CD4-positive, alpha-beta T cell treated with Interleukin-4 for 1 hour (primary cell): Measurements from ENCODE around the gene CPVL.

Experiments
- DNase-seq, 2 donors: peaks; one replicate each; pipeline ENCODE4 v3.0.0-alpha.2; 2020 to 2022

The CPVL gene

DNA sequence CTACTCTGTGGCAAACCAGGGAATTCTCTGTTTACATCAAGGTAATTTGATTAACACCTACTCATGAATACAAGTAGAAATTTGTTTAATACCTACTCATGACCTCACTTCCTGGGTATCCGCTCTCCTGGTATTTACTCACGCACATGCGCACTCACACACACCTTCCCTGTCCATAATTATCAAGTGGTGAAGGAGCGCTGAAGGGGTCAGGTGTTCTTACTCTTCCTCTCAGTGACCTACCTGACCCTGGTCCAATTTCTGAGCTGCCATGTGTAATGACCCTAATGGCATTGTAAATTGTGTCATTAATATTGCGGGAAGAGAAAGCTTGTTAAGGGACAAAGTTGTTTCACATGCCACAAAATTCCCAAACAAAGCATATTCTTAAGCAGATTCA is 146.9 kb downstream of the CPVL start:
- no peak for DNase-seq

DNA sequence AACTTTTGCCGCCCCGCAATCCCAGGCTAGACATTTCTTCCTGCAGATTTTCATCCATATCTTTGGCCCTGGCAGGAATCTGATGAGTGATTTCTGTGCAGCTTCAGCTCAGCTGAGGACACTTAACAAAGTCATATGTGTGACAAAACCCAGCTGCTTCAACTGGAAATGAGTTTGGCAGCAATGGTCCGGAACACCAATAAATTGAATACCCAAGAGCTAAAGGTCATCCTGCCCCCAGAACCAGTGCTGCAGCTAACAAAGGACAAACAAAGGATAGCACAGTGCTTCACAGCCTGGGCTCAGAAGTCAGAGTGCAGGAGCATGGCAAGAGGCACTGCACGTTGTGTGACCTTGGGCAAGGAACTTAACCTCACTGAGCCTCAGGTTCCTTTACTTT is 148.2 kb downstream of the CPVL start:
- no peak for DNase-seq

DNA sequence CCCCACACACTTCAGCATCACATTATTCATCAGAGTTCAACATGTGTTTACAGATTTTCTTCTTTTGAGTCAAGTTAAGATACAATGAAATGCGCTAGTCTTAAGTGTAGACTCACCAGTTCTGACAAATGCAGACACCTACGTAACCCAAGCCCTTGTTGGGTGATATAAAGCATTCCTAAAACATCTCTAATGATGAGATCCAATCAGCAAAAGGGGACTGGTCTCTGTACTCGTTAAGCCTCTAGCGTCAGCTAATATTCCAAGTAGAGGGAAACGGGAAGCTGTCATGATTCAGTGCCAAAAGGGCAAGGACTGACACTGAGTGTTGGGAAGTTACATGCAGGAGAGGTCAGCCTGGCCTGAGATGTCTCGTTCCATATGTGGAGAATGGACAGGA is 149.5 kb downstream of the CPVL start:
- DNase-seq: no peak

DNA sequence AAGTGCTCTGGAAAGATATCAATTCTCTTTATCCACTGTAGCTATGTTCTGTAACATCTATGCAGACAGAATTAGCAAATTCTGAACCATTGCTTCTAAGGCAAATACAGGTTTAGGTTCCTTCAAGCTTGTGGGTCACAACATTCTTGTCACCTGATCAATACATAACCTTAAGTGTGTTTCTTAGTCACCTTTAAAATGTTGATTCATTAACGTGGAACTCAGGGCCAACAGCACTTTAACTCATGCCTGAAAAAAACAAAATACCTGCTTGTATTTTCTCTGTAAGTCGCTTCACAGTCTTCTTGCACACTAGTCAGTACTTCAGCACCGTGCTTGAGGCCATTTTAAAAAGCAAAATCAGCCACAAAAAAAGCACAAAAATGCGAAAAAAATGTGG is 153.0 kb downstream of the CPVL start:
- no peak for DNase-seq

DNA sequence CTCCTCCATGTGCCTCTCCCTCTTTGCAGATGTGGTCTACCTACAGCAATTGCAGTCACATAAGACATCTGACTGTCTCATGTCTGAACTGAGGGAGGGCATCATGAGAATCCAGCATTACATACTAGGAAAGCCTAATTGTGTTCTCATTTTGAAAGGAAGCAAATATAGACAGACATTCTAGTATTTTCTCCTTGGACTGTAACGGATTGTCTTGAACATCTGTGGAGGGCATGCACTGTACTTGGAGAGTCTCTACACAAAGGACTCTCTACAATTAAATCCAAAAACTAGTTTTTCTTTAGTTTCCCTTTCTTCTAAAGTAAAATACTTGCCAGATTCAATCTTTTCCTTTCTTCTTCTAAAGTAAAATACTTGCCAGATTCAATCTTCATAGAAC is 153.5 kb downstream of the CPVL start:
- DNase-seq: no peak

DNA sequence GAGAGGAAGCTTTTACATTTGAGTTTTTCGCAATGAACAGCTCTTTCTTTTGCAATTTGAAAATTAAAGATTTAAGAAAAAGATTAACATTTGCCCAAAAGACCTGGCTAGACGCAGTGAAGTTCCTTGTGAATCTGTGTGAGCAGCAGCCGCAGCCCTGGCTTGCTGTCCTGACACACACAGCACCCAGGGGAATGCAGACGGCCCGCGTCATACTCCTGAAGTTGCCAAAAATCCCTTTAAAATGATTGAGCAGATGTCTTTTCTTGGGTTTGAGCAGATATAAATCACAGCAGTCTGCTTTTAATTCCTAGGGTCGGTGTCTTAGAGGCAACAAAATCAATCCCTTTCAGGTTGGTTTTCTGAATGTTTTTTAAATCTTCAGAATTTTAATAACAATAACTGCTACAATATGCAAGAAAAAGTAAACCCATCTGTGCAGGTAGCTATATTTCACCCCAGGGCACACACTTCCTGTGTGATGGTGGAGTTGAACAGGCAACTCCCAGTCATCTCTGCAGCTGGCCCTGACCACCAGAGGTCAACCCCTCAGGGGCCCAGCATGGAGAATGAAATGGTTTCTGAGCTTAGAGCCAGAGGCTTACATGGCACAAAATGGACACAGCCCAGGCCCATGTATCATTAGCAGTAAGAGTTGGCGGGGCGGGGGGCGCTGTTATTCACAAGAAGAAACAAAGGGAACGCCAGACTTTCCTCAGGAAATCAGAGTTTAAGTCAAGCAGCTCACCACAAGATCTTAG is 156.0 kb downstream of the CPVL start:
- no peak for DNase-seq

DNA sequence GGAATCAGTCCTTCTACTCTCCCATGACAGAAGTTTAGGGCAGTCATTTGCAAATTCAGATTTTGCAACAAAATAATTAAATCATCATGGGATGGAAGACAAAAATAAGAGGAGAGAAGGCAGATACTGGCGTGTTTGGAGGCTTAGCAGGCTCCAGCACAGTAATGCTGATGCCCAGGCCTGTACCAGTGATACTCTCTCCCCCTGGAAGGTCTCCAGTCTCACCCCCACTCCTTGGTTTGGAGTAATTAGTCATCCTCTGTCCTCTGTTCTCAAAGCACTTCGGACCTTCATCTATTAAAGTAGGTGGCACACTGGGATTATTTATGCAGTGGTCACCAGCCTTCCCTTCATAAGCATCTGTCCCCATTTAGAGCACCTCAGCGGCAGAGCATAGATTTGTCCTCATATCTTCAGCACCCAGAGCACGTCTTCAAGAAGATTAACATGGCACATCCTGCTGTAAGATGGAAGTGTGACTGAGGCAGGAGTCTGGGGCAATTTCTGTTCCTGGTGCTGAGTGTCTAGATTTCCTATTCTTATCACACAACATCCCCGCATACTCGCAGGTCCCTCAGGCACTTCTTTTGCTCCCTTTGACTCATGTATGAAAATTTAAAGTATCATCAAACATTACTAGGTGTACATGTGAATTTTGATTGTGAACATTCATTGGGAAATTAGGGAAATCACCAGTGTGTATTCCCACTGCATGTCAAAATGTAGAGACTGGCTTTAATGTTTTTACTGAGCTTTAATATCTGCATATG is 156.9 kb downstream of the CPVL start:
- DNase-seq: no peak

DNA sequence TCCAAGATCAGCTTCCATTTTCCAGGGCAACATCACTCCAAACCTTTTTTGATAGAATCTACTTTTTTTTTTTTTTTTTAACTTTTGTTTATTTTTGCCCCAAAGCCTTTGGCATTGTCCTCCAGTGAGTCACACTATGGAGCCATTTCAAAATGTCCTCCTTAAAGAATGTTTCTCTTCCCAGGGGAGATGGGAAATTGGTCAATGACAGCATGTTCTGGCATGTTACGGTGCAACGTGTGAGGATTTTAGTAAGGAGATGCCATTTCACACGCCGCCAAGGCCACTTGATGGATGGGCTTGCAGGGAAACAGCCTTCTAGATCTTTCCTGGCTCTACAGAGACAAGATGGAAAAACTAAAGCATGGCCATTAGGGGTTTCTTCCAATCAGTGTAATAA is 157.5 kb downstream of the CPVL start:
- no peak for DNase-seq

DNA sequence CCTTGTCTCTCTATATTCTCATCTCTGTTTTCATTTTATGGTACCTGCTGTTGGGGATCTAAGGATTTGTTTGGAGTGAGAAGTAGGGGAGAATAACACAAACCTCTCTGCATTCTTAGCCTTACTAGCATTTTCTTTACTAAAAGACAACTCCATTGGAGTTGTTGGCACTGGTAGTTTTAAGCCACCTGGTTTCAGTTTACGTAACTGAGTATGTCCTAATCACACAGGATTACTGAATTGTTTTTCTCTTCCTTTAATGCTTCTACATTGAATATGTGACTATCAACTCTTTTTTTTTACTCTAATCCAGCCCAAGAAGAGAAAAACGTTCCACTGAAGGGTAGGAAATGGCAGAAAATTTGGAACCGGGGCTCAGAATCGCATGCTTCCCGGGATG is 158.2 kb downstream of the CPVL start:
- DNase-seq: no peak

DNA sequence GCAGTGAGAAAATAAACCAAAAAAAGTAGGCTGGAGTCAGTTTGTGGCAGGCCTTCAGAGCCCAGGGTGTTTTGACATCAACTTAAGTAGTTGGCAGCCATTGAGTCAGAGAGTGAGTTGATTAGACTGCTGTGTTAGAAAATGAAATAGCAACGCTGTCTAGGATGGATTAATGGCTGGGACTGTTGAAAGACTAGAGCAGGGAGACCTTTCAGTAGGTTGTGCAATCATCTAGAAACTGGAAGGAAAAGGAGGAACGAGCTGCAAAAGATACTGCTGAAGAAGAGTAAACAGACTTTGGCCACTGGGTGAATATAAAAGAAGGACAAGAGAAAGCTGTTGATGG is 159.6 kb downstream of the CPVL start:
- DNase-seq: no peak

DNA sequence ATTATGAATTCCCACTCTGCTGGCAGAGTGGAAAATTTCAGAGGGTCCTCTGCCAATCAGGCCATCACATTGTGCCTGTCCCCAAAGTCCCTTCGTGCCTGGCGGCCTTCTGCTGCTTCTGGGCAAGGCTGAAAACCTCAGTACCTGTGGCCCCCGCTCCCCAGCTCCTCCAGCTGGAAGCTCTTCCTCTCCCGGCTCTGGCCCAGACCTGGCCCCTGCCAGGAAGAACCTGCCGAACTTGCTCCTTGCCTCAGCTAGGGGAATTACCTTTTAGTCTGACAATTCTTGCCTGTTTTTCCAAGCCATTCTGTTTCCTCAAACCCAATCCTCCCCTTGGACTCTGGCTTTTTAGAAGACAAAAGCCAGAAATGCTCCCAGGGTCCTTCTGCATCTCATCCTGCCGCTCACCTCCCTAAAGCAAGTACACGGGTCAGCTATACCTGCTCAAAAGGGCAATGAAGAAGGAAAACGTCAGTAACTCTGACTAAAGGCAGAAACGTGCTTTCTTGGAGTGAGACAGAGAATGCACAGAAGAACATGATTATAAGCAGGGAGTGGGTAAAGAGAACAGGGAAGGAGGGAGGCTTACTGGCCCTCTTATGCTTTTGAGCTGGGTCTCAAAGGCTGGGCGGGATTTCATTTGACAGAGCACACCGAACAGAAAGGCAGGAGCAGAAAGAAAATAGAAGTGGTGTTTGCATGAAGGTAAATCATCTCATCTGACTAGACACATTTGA is 160.1 kb downstream of the CPVL start:
- DNase-seq: no peak

DNA sequence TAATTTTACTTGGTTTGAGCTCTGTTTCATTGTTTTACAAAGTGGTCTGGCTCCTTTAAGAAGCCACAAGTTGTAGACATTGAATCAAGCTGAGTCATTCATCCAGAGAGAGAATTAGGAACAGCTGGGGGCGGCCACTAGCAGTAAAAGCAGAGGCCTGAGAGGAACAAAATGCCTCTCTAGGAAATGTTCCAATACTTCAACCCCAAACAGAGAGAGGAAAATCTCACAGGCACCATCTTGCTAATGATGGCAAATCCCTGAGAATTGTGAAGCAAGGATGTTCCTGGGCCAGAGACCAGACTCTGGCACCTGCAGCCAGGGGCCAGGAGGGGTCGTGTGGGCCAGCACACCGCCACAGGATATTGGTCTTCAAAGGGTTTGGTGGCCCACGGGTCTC is 161.7 kb downstream of the CPVL start:
- no peak for DNase-seq

DNA sequence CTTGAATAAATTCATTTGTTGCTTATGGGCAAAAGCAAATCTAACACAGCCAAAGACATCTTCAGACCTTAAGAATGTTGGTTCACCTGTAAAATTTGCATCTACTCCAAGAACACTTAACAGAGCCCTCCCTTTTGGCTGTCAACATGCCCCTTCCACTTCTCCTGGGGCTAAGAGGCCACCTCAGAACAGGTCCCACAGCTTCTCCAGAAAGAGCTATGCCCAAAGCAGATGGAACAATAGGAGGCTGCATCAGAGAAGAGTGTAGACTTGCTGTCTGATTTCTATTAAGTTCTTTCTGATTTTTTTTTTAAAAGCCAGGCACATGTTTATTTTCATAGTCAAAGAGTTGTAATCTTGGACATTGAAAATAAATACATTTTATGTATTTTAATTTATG is 162.1 kb downstream of the CPVL start:
- no peak for DNase-seq

DNA sequence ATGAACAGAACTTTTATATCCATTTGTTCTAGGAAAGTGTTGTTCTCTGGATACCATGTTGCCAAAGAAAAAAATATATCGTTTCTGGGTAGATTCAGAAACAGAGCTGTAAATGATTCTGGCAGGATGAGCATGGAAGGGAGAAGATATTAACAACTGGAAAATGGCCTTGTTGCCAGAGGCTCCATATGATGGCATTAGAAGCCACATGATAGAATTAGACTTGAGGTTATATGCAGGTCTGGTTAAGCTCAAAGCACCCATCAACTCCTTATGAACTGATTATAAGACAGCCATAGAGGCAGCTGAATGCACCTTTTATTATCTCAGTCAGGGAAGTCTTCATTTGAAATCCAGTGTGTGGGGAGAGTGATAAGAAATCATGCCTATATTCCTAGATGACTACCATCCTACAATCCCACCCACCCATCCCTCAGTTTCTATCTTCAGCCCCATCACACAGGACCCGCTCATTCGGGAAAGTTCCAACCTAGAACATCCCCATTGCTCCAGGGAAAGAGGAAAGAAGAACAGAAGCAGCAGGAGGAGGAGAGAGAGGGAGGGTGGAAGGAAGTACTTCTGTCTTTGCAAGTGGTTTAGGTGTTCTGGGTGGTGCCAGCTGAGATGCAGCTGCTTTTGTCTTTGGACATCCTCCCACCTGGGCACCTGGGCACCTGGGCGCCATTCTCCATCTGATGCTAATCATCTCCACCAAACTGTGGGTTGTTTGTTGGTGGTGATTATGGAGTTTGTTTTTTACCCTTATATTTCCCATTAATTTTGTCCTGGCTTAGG is 162.7 kb downstream of the CPVL start:
- DNase-seq: no peak

DNA sequence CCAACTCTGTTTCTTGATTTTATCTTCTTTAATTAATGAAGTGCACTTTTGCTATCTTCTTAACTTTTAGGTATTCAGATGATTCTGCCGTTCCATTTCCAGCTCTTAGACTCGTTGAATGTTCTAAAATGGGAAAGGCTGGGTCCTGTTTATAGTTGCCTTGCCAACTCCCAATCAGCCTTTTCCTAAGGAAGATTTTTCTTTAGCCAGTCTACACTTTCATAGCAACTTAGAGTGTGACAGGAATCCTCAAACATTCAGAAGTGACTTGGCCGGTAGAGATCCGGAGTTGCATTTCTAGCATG is 165.2 kb downstream of the CPVL start:
- no peak for DNase-seq

DNA sequence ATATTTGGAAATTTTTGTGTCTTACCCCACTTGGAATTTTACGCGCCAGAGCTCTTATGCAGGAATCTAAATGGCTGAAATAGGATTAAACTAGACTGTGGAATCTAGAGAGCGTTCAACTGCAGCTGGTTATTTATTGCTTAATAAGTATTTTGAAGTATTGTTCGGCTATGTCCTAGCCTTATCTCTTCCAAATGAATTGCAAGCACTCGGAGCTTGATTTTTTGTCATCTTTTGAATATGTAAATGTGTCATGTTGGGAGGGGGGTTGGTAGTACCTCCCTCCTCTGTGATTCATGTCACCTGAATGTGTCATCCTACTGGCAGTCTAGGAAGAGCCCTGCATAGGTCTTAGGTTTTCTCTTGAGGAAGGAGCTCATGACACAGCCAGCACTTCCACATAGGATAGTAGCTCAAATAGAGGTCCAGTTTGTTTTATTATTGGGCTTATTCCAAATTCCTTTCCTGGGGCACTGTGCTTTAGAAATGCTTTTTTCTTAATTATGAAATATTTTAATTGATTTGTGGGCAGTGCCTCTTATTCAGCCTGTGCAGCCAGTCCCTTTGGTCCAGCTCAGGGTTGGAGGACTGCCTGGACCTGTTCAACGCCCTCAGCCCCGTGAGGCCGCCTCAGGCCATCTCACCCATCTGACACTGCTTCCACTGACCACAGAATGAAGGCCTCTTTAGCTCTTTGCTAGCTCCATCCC is 165.7 kb downstream of the CPVL start:
- no peak for DNase-seq

DNA sequence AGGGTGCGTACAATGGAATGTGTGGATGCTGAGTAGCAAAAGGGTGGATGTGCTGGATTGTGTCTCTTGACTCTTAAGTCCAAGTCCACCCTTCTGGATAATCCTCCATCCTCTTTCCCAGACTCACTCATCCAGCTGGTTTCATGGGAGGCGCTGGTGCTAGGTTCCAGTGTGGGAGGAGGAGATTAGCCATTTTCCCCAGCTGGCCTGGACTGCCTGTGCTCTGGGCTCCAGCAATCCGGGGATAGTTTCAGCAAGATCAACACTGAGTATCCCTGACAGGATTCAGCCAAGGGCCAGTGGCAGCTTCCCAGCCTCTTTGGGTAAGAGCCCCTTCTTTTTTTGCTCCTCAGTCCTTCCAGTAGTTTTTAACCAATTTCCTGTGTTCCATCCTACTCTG is 166.6 kb downstream of the CPVL start:
- DNase-seq: no peak

DNA sequence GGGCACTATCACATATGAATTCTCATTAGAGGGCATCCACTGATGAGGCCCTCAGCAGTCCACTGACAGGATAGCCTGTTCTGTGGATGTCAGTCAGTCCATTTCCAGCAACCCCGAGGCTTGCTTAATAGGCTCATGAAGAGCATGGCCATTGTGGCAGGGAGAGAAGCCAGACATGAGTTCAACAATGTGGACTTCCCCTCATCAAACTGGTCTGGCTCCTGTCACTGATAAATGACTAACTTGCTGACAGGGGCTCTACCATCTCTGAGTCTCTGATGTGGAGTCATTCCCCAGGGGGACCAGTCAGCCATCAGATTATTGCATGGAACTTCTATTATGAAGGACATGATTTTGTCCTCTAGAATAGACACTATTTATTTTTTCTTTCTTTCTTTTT is 168.5 kb downstream of the CPVL start:
- no peak for DNase-seq

DNA sequence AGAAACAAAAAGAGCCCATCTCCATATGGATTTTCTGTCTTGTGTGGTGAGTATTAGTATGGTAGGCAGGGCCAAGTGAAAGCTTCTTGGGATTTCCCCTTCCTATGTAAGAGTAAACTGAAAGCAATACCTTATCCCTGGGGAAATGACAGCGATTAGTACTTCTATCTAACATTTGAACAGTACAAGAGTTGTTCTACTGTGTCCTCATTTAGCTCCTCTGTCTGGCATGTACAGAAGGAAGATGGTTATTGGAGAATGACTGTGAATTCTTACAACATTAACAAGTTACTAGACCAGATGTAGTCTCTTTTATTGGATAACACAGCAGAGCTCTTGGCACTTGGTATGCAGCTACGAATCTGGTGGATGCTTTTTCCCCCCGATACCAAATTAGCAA is 170.3 kb downstream of the CPVL start:
- no peak for DNase-seq

DNA sequence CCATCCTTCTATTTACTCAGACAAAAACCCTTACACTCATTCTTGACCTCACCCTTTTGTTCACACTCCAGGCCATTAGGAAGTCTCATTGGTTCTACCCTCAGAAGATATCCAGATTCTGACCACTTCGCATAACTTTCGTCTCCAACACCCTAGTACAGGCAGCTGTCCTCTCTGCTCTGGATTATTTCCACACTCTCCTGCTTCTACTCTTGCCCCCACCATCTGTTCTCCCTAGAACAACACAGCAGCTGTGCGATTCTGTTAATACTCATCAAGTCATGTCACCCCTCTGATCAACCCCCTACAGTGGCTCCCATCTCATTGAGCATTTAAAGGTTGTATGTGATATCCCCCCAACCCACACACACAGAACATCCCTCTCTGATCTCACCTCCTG is 172.7 kb downstream of the CPVL start:
- no peak for DNase-seq

DNA sequence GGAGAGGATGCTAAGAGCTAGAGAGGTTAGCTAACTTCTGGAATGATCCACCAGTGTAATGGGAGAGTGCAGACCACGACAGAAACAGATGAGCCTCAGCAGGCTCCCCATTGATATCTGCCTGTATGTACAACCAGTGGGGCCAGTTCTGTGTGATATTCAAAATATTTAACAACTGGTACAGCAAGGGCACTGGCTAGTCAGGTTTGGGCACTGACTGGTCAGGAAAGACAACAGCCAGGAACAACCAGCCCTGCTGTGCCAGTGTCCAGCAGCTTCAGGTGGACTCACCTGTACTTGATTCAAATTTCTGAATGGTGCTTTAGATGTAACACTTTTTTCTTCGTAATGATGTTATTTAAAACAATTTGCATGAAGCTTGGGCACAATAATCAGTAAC is 182.3 kb downstream of the CPVL start:
- no peak for DNase-seq

DNA sequence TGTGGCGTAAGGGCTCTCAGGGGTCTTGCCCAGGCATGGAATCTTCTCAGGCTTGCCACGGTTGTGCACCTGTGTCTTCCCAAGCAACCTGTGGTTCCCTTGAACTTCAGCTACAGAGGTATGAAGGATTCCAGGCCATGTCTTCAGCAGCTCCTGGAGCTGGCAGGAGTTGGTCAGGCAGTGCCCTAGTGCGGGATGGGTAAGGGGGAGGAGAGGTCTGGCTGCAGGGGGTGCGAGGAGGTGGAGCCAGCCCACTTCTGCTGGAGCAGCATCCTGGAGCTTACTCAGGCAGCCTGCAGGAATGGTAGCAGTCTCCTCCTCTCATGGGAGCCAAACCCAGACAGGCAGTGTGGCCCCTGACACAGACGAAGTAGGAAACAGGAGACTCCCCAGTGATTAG is 184.4 kb downstream of the CPVL start:
- DNase-seq: no peak
